ENCODE results near the gene ANTXR1.

- TF ChIP-seq, protein P1, sequence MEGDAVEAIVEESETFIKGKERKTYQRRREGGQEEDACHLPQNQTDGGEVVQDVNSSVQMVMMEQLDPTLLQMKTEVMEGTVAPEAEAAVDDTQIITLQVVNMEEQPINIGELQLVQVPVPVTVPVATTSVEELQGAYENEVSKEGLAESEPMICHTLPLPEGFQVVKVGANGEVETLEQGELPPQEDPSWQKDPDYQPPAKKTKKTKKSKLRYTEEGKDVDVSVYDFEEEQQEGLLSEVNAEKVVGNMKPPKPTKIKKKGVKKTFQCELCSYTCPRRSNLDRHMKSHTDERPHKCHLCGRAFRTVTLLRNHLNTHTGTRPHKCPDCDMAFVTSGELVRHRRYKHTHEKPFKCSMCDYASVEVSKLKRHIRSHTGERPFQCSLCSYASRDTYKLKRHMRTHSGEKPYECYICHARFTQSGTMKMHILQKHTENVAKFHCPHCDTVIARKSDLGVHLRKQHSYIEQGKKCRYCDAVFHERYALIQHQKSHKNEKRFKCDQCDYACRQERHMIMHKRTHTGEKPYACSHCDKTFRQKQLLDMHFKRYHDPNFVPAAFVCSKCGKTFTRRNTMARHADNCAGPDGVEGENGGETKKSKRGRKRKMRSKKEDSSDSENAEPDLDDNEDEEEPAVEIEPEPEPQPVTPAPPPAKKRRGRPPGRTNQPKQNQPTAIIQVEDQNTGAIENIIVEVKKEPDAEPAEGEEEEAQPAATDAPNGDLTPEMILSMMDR (IDR thresholded peaks at IDR 0.05 in 2 of 3, conservative IDR thresholded peaks at IDR 0.05 in 1 of 3; ENCODE audit: borderline replicate concordance in 1 of 3, insufficient read depth in 1 of 3, low read depth in 2 of 3, low read length in 2 of 3), result no peak
- TF ChIP-seq, protein P2, sequence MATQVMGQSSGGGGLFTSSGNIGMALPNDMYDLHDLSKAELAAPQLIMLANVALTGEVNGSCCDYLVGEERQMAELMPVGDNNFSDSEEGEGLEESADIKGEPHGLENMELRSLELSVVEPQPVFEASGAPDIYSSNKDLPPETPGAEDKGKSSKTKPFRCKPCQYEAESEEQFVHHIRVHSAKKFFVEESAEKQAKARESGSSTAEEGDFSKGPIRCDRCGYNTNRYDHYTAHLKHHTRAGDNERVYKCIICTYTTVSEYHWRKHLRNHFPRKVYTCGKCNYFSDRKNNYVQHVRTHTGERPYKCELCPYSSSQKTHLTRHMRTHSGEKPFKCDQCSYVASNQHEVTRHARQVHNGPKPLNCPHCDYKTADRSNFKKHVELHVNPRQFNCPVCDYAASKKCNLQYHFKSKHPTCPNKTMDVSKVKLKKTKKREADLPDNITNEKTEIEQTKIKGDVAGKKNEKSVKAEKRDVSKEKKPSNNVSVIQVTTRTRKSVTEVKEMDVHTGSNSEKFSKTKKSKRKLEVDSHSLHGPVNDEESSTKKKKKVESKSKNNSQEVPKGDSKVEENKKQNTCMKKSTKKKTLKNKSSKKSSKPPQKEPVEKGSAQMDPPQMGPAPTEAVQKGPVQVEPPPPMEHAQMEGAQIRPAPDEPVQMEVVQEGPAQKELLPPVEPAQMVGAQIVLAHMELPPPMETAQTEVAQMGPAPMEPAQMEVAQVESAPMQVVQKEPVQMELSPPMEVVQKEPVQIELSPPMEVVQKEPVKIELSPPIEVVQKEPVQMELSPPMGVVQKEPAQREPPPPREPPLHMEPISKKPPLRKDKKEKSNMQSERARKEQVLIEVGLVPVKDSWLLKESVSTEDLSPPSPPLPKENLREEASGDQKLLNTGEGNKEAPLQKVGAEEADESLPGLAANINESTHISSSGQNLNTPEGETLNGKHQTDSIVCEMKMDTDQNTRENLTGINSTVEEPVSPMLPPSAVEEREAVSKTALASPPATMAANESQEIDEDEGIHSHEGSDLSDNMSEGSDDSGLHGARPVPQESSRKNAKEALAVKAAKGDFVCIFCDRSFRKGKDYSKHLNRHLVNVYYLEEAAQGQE (IDR thresholded peaks at IDR 0.05; ENCODE audit: low read depth), result no peak
- TF ChIP-seq POLR2A (IDR thresholded peaks at IDR 0.05; ENCODE audit: borderline replicate concordance, extremely low read depth, insufficient read depth, insufficient read length), result no peak
- no peak for TF ChIP-seq EZH2 (IDR thresholded peaks at IDR 0.05)
Observed at GRCh38 chr2:69145204-69145603, 132.2 kb downstream of the ANTXR1 start.

Measured in HCT116 (cell line).